GM19468 (cell line): Measurements from ENCODE around the gene RHBDL1.
"Not testable (repeated sequence)": the region's sequence is repeated elsewhere in the genome, so short reads cannot be mapped to it uniquely, and the experiment has no call there.

Source experiments
- ATAC-seq: cut with Tn5 transposase; IDR thresholded peaks from one replicate; pipeline ENCODE4 v1.9.1; 2021; ENCODE audit warnings: mild to moderate bottlenecking, moderate library complexity, moderate number of reproducible peaks; ENCODE audit not compliant: unreplicated experiment; ENCODE audit errors: extremely low read depth

RHBDL1 gene

DNA sequence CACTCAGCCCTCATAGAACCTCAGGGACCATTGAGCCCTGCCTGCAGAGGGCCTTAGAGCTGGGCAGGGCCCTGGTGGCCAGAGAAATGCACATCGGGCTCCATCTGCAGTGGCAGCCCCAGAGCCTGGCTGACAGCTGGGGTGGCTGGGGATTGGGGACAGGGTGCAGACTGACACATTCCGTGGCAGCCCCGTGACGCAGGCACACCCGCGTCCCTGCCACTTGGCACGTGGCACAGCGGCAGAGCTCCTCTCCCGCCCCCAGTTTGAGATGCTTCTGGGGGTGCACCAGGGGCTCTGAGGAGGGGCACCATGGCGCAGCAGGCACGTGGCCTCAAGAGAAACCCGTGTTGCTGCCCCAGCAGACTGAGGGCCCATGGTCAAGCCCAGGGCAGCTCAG, 27.9 kb downstream of the RHBDL1 start:
- no peak for ATAC-seq

DNA sequence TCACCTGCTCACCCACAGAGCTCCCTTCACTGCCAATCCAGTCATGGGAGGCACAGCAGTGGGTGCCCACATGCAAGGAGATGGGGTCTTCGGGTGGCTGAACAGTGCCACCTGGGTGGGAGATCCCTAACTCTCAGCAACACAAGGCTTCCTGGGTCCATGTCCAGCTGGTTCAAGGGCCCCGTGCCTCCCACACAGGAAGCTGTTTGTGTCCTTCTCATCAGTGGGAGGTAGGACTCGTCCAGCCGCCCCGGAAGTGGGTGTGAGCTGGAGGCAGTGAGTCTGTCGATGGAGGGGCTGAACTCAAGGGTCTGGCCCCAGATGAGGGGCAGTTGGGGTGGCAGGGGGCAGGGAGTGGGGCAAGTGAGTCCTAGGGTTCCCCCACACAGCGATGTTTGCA, 28.6 kb downstream of the RHBDL1 start:
- no peak for ATAC-seq

DNA sequence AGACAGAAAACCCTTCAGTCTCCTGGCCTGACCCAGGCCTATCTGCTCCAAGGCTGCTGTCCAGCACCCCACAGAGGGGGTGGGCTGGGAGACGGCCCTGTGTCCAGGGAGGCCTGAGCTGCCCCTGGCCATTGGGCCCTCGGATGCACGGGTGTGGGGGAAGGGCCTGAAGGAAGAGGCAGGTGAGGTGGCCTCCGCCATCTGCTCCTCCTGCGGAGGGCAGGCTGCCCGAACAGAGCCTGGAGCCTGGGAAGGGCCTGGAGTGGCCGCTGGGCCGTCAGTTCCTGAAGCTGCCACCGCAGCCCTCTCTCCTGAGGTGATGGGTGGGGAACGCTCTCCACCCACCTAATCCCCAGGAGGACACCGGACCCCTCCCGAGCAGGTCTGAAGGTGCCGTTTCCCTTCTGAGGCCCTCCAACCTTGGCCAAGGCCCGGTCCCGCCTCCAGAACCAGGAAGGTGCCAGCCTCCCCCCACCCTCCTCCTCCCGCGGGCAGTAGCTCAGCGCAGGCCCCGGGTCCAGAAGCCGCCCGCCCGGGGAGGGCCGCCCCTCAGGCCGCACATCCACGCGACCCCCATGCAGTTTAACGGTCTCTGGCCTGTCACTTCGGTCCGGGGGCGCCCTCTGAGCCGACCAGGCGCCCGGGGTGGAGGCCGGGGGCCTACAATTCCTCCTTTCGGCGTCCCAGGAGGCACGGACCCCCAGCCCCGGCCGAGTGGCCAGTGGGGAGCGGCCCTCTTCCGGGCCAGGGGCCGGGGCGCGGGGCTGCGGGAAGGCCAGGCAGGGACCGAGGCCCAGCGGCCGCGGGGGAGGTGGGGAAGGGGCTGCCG, 29.3 kb downstream of the RHBDL1 start:
- no peak for ATAC-seq

DNA sequence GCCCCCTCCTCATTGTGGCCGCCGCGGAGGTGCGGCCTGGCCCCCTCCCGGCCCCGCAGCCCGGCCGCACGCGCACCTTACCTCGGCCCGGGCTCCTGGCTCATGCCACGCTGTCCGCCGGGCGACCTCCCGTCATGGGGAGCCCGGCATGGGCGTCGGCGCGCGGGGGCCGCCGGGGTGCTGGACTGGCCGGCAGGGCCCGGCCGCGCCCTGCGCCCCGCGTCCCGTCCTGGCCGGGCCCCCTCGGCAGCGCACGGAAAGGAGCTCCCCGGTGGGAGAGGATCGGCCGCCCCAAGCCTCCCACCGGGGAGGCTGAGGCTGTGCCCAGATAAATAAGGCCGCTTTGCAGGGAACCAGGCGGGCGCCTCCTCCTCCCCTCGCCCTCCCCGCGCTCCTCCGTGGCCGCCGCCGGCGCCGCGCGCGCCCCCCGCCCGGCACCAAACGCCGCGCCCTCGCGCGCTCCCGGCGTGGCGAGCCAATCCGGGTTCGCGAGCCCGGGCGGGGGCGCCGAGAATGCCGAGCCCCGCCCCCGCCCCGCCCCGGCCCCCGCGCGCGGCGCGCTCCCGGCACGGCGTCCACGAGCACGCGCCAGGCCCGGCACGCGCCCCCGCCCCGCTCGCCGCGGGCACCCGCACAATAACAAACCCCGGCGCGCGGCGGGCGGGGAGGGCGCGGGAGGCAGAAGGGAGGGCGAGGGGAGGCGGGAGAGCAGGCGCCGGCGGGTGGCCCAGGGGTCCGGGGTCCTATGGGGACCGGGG, 30.1 kb downstream of the RHBDL1 start, which contains the start of gene FBXL16:
TSS of gene FBXL16 (minus strand) at position 371 of the 758 bp plus-strand sequence. CDS start 8,396 bp downstream, outside the sequence.
- ATAC-seq, result no peak

DNA sequence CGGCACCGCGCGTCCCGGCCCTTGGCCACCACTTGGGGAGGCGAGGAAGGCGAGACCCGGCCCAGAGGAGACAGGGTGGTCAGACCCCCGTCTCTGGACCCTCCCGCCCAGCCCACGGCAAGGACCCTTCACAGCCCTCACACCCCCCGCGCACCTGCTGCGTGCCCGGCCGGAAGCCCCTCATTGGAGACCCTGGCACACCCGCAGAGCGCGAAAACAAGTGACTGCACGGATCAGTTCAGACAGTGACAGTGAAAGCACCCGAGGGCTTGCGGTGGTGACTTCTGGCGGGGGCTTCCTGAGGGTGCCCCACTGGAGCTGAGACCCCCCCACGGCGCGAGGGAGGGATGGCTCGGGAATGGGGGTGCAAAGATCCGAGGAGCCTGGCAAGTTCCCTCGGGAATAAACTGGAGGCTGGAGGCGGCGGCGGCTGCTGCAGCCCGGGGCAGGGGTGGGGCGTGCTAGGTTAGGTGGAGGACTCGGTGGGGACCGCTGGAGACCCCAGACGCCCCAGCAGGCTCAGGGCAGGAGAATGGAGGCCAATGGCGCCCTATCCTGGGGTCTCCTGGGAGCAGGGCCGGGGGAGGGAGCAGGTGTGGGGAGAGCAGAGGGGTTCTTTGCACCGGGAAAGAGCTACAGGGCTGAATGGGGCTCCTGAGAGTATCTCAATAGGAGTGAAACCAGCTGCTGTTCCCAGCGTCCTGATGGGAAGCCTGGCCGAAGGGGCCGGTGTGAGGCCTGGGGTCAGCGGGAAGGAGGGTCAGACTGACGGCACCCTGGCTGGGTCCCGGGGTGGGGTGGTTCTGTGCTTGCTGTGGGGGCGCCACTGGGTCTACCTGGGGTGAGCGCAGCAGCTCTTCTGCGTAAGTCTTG, 31.0 kb downstream of the RHBDL1 start:
- no peak for ATAC-seq

DNA sequence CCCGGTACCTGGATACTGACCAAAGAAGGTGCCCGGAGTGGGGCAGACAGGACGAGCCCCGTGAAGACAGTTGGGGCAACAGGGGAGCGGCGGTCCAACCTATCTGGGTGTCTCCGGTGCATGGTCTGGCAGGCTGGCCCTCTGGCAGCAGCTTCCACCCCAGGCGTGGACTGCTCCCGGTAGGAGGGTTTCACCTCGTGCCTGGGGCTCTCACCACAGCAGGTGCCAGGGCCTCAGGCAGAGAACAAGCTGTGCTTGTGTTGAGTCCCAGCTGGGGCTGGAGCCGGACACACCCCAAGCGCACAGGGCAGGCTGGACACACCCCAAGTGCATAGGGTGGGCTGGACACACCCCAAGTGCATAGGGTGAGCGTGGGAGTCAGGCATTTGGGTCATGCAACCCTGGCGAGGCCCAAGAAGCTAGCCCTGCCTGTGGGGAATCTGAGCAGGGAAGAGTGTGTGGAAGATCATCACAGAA, 31.6 kb downstream of the RHBDL1 start:
- ATAC-seq, result no peak

DNA sequence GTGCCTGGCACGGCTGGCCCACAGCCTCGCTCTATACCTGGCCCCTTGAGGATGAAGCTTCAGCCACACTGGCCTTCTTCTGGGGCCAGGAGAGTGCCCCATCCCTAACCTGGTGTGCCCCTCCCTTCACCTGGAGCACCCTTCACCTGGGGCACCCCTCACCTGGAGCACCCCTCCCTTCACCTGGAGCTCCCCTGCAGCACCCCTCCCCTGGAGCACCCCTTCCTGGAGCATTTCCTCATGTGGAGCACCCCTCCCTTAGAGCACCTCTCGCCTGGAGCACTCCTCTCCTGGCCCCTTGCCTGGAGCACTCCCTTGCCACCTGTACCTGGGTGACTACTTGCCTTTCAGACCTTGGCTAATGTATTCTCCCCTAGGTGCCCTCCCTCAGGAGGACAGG, 32.5 kb downstream of the RHBDL1 start:
- no peak for ATAC-seq

DNA sequence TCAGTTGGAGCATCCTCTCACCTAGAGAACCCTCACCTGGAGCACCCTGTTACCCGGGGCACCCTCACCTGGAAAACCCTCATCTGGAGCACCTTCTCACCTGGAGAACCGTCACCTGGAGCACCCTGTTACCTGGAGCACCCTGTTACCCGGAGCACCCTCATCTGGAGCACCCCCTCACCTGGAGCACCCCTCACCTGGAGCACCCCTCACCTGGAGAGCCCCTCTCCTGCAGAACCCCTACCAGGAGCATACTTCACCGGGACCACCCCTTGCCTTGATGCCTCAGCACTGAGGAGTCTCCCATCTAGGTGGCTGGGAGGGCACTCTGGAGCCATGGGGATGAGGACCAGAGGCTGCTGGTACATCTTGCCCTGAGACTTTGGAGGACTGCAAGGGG, 33.5 kb downstream of the RHBDL1 start:
- ATAC-seq, result no peak

DNA sequence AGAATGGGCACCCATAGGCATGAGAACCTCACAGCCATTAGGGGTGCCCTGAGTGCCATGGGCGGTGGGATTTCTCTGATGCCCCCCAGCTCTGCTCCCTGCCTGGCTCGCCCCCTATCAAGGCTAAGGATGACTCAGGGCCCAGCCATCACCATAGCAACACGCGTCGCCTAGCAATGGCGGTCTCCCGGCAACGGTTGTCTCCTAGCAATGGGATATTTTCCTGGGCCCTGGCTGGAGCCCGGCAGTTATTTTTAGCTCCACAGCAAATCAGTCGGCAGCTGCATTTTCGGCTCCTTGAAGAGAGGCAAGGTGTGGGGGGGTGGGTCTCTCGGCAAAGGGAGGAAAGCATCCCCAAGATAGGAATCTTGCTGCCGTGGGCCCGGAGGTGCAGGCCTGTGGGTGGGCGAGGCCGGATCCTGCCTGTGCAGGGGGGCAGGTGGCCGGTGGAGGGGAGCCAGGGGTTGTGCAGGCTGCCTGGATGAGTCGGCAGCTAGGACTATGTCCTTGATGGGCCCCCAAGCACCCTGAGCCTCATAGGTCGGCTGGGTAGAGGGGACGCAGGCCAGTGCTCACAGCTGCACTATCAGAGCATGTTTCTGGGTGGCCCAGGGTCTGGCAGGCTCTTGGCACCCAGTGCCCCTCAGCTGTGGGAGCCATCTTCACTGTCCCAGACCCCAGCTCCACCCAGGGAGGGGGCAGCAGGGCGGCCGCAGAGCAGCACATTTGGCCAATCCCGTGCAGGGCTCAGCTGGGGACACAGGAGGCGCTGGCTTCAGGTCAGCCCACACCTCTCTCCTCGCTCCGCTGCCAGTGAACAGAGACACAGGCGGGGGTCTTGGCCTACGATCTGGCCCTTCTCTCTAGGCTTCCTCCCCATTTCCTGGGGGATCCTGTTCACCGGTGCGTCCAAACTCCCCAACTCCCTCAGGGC, 34.4 kb downstream of the RHBDL1 start:
- no peak for ATAC-seq

DNA sequence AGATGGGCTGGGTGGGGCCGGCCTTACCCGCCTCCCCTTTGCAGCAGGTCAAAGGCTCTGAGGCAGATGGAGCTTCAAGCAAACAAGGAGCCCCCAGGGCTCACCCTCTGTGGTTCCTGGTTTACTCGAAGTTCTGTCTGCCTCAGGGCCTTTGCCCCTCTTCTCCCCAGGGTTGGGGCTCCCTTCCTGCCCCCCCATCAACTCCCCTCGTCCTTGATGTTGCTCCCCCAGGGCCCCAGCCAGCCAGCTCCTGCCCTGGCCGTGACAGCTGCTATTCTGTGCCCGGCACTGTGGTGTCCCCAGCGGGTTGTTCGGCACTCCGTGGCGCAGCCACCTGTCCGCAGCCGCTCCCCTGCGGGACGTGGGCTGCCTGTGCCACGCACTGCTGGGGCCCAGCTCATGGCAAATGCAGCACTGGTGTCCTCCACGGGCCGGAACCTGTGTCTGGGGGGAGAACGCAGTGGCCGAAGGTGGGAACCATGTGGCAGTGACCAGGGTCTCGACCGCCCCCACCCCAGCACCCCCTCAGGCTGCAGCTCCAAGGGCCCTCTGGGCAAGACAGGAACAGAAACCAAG, 35.1 kb downstream of the RHBDL1 start:
- no peak for ATAC-seq

DNA sequence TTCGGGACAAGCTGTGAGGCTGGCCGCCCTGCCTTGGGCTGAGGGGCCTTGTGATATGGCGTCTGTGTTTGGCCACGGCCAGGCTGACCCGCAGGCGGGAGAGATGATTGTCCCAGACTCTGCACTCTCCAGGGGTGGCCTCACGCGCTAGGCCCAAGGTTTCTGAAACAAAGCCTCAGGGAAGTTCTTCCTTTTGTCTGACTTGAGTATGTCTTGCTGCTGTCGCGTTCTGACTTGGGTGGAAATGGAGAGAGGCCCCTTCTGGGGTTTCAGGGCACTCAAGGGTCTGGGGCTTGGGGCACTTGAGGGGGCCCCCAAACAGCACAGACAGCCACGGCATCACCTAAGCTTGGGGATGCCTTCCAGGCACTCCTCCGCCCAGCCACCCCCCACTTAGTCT, 35.6 kb downstream of the RHBDL1 start:
- no peak for ATAC-seq

DNA sequence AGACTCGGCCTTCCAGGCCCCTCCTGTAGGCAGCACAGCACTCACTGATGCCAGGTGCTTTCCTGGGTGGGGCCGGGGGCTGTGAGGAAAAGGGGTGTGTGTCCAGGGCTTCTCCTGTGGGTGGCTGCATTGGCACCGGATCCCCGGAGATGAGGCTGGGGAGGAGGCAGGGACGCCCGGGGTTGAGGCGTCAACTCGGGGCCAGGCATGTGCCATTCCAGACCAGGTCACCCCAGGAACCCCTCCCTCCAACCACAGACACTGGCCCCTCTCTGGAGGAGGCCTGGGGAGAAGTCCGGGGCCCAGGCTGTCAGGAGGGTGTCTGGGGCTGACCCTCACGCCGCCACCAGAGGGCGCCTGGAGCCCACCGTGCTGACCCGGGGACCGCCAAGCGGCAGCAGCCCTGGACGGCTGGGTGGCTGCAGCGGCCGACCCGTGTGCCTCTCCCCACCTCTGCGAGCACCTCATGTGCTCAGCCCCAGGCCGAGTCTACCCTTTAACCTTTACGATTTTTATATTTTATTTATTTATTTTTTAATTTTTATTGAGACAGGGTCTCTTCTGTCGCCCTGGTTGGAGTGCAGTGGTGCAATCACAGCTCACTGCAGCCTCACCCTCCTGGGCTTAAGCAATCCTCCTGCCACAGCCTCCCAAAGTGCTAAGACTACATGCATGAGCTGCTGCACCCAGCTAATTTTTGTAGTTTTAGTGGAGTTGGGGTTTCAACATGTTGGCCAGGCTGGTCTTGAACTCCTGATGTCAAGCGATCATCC, 36.3 kb downstream of the RHBDL1 start:
- ATAC-seq, result no peak

DNA sequence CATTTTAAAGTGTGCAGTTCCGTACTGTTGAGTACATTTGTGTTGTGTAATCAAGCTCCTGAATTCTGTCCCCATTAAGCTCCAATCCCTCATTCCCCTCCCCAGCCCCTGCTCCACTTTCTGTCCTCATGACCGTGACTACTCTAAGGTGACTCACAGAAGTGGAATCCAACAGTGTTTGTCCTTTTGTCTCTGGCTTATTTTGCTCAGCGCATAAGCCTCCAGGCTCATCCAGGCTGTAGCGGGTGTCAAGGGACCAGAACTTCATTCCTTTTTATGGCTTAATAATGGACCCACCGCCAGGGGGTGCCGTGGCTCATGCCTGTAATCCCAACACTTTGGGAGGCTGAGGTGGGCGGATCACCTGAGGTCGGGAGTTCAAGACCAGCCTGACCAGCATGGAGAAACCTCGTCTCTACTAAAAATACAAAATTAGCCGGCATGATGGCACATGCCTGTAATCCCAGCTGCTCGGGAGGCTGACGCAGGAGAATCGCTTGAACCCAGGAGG, 37.3 kb downstream of the RHBDL1 start:
- ATAC-seq, result not testable (repeated sequence)

DNA sequence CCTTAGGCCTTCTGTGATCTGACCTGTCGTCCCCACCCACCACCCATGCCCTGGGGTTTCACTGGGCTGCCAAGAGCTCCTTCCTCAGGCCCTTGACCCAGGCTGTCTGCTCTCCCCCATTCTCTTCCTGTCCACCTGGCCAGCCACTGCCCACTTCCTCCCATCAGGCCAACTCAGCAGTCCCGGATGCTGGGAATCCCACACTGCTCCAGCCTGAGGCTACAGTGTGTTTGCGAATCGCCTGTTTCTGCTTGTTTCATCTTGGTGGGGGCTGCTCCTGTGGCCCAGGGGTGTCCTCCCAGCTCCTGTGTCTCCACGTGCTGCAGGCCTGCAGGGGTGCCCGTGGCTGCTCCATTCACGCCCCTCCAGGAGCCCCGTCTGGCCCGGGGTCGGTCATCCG, 38.6 kb downstream of the RHBDL1 start:
- no peak for ATAC-seq

DNA sequence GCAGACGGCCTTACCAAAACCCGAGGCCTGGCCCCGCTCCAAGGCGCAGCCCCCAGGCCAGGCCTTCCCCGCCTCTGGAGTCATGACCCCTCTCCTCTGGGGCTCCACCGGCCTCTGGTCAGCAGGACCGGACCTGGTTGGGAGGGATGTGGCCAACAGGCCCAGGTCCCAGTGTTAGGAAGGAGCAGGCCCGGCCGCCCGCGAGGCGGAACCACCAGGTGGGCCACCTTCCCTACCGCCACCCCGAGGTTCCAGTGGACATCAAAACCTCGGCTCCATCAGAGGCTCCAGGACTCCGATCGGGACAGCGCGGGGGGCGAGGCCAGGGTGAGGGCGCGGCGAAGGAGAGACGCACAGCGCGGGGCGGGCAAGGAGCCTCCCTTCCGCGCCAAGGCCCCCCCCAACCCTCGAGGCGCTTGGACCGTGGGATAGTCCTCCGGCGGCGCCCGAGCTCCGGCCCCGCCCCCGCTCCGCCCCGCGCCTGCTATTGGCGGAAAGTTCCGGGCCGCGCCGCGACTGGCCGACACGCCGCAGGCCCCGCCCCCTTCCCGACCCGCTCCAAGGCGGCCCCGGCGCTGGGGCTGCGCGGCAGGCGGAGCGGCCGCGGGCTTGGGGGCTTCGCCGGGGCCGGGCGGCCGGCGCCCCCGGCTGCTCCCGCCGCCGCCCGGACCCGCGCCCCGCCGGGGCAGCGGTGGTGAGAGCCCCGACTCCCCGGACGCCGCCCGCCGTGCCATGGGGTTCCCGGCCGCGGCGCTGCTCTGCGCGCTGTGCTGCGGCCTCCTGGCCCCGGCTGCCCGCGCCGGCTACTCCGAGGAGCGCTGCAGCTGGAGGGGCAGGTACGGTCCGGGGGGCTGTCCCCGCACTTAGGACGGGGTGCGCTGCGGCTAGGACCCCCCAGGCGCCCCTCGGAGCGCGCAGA, 39.3 kb downstream of the RHBDL1 start, which contains the start of gene METRN:
TSS of gene METRN (plus strand) at position 561 of the 919 bp plus-strand sequence. CDS start at position 733, 172 bp downstream.
- no peak for ATAC-seq

DNA sequence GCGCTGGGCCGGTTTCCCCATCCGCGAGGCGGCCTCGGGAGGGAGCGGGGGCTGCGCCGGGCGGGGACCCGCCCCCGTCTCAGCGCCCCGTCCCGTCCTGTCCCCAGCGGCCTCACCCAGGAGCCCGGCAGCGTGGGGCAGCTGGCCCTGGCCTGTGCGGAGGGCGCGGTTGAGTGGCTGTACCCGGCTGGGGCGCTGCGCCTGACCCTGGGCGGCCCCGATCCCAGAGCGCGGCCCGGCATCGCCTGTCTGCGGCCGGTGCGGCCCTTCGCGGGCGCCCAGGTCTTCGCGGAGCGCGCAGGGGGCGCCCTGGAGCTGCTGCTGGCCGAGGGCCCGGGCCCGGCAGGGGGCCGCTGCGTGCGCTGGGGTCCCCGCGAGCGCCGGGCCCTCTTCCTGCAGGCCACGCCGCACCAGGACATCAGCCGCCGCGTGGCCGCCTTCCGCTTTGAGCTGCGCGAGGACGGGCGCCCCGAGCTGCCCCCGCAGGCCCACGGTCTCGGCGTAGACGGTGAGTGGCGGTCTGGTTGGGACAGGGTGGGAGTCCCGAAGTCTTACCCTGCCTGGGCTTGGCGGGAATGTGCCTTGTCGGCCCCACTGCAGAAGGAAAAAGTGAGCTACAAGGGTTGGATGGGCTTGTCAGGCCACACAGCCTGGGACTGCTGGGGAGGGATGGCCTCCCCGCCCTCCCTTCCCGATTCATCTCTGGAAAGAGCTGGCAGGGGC, 40.2 kb downstream of the RHBDL1 start:
- no peak for ATAC-seq
